SH-SY5Y (cell line): ENCODE results near the gene F11.

Experiments
- GATA2 ChIP-seq: IDR thresholded peaks from 2 replicates; pipeline ENCODE4 v1.6.1; 2011; ENCODE audit warnings: mild to moderate bottlenecking, low read depth, low read length
- GATA3 ChIP-seq: IDR thresholded peaks from 2 replicates; pipeline ENCODE4 v1.6.1; 2011; ENCODE audit warnings: low read depth, mild to moderate bottlenecking, low read length, moderate library complexity

GRCh38 chr4:186234367-186234766 lies 31.6 kb upstream of the F11 start:
- TF ChIP-seq GATA3 (no peak), GATA2 (no peak)
